GM12878 (cell line): ENCODE measurements around the gene RASA1. TPM values are rescaled to one million over a fixed set of nuclear protein-coding genes. Genes with fewer than 3 reads are reported as not detected.

Source experiments
- BACH1 ChIP-seq: fragments of 450-650 bp; IDR thresholded peaks from 2 replicates; pipeline ENCODE4 v1.6.1; 2017; ENCODE audit warnings: mild to moderate bottlenecking, borderline replicate concordance
- BCL11A ChIP-seq: IDR thresholded peaks from 2 replicates; pipeline ENCODE4 v1.6.1; 2011; ENCODE audit warnings: low read depth, low read length
- BCL3 ChIP-seq: IDR thresholded peaks from 2 replicates; pipeline ENCODE4 v1.6.1; 2011; ENCODE audit warnings: borderline replicate concordance, low read depth, mild to moderate bottlenecking, moderate library complexity, low read length; ENCODE audit not compliant: insufficient read depth, poor library complexity, severe bottlenecking
- CEBPB ChIP-seq, 2 experiments: fragments of 150-350 bp in 1 of 2; IDR thresholded peaks; 2 replicates each; pipeline ENCODE4 v1.6.1; 2012 to 2014; ENCODE audit warnings: low read depth in 2 of 2, low read length in 2 of 2, borderline replicate concordance in 1 of 2, inconsistent platforms in 1 of 2
- EGR1 ChIP-seq, 2 experiments: IDR thresholded peaks; 1 replicate in 1 of 2; 2 replicates in 1 of 2; pipeline ENCODE4 v1.6.1; 2011 to 2012; ENCODE audit warnings: low read depth in 2 of 2, low read length in 2 of 2, borderline replicate concordance in 1 of 2, mild to moderate bottlenecking in 1 of 2, moderate library complexity in 1 of 2
- EZH2 ChIP-seq: IDR thresholded peaks from 2 replicates; pipeline ENCODE4 v1.6.1; 2012; ENCODE audit warnings: low read depth, mild to moderate bottlenecking, control low read depth, inconsistent platforms, low read length, borderline replicate concordance; ENCODE audit not compliant: control insufficient read depth
- HDGF ChIP-seq: fragments of 450-650 bp; IDR thresholded peaks from 2 replicates; pipeline ENCODE4 v1.6.1; 2016; ENCODE audit warnings: antibody characterized with exemption
- IKZF2 ChIP-seq, 2 experiments: fragments of 450-650 bp; IDR thresholded peaks; 2 replicates each; pipeline ENCODE4 v1.6.1; 2017; ENCODE audit warnings: mild to moderate bottlenecking in 2 of 2, moderate library complexity in 2 of 2
- MYC ChIP-seq: IDR thresholded peaks from 2 replicates; pipeline ENCODE4 v1.6.1; 2011; ENCODE audit warnings: mild to moderate bottlenecking, low read length, moderate library complexity, inconsistent platforms; ENCODE audit not compliant: insufficient read depth, insufficient replicate concordance, insufficient read length, severe bottlenecking
- NFXL1 ChIP-seq: fragments of 450-650 bp; IDR thresholded peaks from 2 replicates; pipeline ENCODE4 v1.6.1; 2017; ENCODE audit warnings: antibody characterized with exemption, mild to moderate bottlenecking, borderline replicate concordance
- PKNOX1 ChIP-seq: fragments of 450-650 bp; IDR thresholded peaks from 2 replicates; pipeline ENCODE4 v1.6.1; 2016; ENCODE audit warnings: mild to moderate bottlenecking
- PML ChIP-seq: IDR thresholded peaks from 2 replicates; pipeline ENCODE4 v1.6.1; 2012; ENCODE audit warnings: low read length, inconsistent platforms
- RBBP5 ChIP-seq: fragments of 200-600 bp; sonication (generic); conservative IDR thresholded peaks from 2 replicates; pipeline ENCODE4 v1.6.1; 2016
- REST ChIP-seq: IDR thresholded peaks from 2 replicates; pipeline ENCODE4 v1.6.1; 2012; ENCODE audit warnings: mild to moderate bottlenecking, low read depth, low read length
- USF2 ChIP-seq: IDR thresholded peaks from 2 replicates; pipeline ENCODE4 v1.6.1; 2011; ENCODE audit warnings: low read depth, low read length, improper control_type of control experiment, borderline replicate concordance
- ZNF207 ChIP-seq: fragments of 450-650 bp; IDR thresholded peaks from 2 replicates; pipeline ENCODE4 v1.6.1; 2014; ENCODE audit warnings: antibody characterized with exemption, mild to moderate bottlenecking, borderline replicate concordance
- ZNF687 ChIP-seq: fragments of 450-650 bp; IDR thresholded peaks from 2 replicates; pipeline ENCODE4 v1.6.1; 2017; ENCODE audit warnings: mild to moderate bottlenecking, moderate library complexity
- ZSCAN29 ChIP-seq: fragments of 450-650 bp; IDR thresholded peaks from 2 replicates; pipeline ENCODE4 v1.6.1; 2017; ENCODE audit warnings: mild to moderate bottlenecking, moderate library complexity
- polyA plus RNA-seq, 11 experiments: library from polyadenylated mRNA; depleted of rRNA in 4 of 11; unstranded in 6 of 11; stranded (reverse) in 5 of 11; fragments of >200 nt; fragmentation: Nextera tagmentation in 4 of 11; fragmentation: Illumina TruSeq in 1 of 11; extraction: Ambion mirVana in 4 of 11; extraction: Trizol in 1 of 11; gene quantifications; 1 replicate in 1 of 11; 2 replicates in 10 of 11; pipeline versions ENCODE4 v1.2.1 to v1.2.3, GENCODE V29; 2011 to 2016; ENCODE audit warnings: inconsistent platforms in 2 of 11, missing spikeins in 2 of 11, low read depth in 1 of 11
- total RNA-seq, 4 experiments: library from RNA; depleted of rRNA in 3 of 4; stranded (reverse); fragments of >200 nt in 3 of 4; fragmentation: Illumina TruSeq in 1 of 4; extraction: Trizol in 1 of 4; gene quantifications; 2 replicates each; pipeline versions ENCODE4 v1.2.1 to v1.2.3, GENCODE V29; 2013 to 2021

Gene RASA1
- total and polyA plus RNA-seq, 10 of the 15 experiments (the other 5 are each of a cell fraction or from before 2014, with no cell fraction given) = 7.8 to 72.3 (median 21.8) TPM

GRCh38 chr5:87231037-87231808, 36.5 kb upstream of the RASA1 start (continued):
- TF ChIP-seq MYC (no peak), HDGF (0 out of 2 replicates have a peak, but pooled peaks have one; percentile 22), CEBPB (IDR thresholded peaks at IDR 0.05; ENCODE audit: borderline replicate concordance in 1 of 2, low read depth in 2 of 2, low read length in 2 of 2) (no peak), ZNF207 (no peak), BACH1 (no peak), PML (no peak), EGR1 (IDR thresholded peaks at IDR 0.05; ENCODE audit: borderline replicate concordance in 1 of 2, low read depth in 2 of 2, low read length in 2 of 2) (0 out of 3 replicates have a peak, but pooled peaks of 1 of the 2 experiments have one; percentile 11), USF2 (no peak), NFXL1 (no peak), BCL3 (peak; percentile 98), PKNOX1 (no peak), ZSCAN29 (no peak), REST (no peak), RBBP5 (no peak), BCL11A (no peak), ZNF687 (no peak), IKZF2 (IDR thresholded peaks at IDR 0.05) (peak; percentile 72 to 86), EZH2 (no peak)
